PFSK-1 (cell line): Measurements from ENCODE around the gene ARHGAP15.

Source experiments
- FOXP2 ChIP-seq: optimal IDR thresholded peaks from 2 replicates; pipeline ENCODE3; 2011; ENCODE audit warnings: borderline replicate concordance, control low read depth, inconsistent platforms; ENCODE audit not compliant: insufficient read depth; ENCODE audit errors: extremely low read length, extremely low read depth
- POLR2AphosphoS5 ChIP-seq: IDR thresholded peaks from 2 replicates; pipeline ENCODE4 v1.6.1; 2012; ENCODE audit warnings: low read depth, mild to moderate bottlenecking, control low read depth, low read length, moderate library complexity
- SIN3A ChIP-seq: IDR thresholded peaks from 2 replicates; pipeline ENCODE4 v1.6.1; 2012; ENCODE audit warnings: mild to moderate bottlenecking, low read length, moderate library complexity, borderline replicate concordance; ENCODE audit not compliant: insufficient read depth
- TAF1 ChIP-seq: IDR thresholded peaks from 2 replicates; pipeline ENCODE4 v1.6.1; 2012; ENCODE audit warnings: low read length, control low read depth, borderline replicate concordance; ENCODE audit not compliant: insufficient read depth
- TF ChIP-seq, protein P1 (sequence below), 2 experiments: IDR thresholded peaks; 2 replicates each; pipeline versions ENCODE4 v1.6.1 to v1.8.0; 2011 to 2012; ENCODE audit warnings: low read depth in 2 of 2, low read length in 2 of 2, control low read depth in 1 of 2, inconsistent platforms in 1 of 2, mild to moderate bottlenecking in 1 of 2, moderate library complexity in 1 of 2; ENCODE audit not compliant: insufficient read depth in 1 of 2

The ARHGAP15 gene

DNA sequence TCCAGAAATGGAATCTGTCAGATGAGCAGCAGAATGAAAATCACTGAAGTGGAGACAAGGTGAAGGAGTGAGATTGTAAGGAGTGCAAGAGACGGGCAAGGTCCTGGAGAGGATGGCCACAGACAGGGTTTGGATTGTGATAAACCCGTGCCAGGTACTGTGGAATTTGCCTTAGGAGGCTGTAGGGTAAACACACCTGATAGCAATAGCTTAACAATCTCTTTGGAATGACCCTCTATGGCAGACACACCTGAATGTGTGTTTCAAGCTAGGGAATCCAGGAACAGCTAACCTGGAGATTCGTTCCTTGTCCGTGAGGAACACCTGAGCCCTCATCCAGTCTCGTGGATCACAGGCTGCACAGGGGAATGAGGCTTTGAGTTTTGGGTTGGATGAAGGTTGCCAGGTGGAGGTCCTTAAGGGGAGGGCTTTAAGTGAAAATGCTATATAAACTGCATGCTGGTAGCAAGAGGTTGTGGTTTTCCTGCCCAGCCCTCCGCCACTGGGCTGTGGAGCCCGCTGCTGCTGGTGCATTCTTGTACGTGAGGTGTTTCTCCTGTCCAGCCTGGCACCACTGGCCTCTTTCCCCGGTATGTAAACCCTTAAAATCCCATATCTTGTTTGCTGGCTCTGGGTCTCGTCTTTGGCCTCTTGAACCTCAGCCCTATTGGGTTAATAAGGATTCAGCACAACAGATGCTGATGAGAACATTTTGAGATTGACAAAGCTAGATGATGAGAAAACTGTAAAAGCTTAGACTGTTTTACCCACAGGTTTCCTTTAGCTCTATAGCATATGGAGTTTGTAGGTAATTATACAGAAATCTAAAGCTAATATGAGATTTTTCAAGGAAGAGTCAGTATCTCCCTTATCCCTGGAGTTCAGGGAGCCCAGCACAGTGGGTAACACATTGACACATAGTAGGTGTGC is 117.9 kb downstream of the ARHGAP15 start:
- TF ChIP-seq POLR2AphosphoS5 = no peak
- TF ChIP-seq, protein P1, sequence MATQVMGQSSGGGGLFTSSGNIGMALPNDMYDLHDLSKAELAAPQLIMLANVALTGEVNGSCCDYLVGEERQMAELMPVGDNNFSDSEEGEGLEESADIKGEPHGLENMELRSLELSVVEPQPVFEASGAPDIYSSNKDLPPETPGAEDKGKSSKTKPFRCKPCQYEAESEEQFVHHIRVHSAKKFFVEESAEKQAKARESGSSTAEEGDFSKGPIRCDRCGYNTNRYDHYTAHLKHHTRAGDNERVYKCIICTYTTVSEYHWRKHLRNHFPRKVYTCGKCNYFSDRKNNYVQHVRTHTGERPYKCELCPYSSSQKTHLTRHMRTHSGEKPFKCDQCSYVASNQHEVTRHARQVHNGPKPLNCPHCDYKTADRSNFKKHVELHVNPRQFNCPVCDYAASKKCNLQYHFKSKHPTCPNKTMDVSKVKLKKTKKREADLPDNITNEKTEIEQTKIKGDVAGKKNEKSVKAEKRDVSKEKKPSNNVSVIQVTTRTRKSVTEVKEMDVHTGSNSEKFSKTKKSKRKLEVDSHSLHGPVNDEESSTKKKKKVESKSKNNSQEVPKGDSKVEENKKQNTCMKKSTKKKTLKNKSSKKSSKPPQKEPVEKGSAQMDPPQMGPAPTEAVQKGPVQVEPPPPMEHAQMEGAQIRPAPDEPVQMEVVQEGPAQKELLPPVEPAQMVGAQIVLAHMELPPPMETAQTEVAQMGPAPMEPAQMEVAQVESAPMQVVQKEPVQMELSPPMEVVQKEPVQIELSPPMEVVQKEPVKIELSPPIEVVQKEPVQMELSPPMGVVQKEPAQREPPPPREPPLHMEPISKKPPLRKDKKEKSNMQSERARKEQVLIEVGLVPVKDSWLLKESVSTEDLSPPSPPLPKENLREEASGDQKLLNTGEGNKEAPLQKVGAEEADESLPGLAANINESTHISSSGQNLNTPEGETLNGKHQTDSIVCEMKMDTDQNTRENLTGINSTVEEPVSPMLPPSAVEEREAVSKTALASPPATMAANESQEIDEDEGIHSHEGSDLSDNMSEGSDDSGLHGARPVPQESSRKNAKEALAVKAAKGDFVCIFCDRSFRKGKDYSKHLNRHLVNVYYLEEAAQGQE (IDR thresholded peaks at IDR 0.05; ENCODE audit: insufficient read depth in 1 of 2, low read depth in 2 of 2, low read length in 2 of 2) = no peak
- no peak for TF ChIP-seq FOXP2
- no peak for TF ChIP-seq TAF1
- no peak for TF ChIP-seq SIN3A

DNA sequence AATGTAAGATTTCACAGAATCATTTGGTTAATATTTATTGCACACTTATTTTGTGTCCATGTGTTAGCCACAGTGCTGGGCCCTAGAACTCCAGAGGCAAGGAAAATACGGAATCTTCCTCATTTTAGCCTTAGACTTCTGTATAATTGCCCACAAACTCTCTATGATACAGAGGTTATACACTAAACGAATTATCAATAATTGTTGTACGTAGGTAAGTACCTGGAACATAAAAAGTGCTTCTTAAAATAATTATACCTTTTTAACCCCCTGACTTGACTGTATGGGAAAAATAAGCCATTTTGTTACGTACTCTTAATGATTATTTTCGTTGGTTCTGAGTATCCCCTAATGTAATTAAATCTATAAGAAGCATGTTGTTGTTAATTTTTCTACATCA is 119.4 kb downstream of the ARHGAP15 start:
- TF ChIP-seq SIN3A (no peak), TAF1 (no peak), POLR2AphosphoS5 (no peak)

DNA sequence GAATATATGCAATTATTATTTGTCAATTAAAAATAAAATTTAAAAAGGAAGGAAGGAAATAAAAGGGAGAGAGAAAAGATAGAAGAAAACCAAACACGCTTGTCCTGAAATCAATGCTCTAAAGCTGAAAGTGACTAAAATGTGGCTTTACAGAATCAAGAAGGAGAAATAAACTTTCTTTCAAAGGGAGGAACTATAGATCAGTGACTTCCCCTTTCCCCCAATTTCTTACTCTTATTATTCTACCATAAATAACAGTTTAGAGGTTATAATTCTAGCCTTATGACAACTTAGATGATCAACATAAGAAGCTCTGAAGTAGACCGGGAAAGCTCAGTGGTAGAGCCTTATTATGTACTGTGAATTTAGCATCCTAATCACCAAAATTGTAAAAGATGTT is 122.5 kb downstream of the ARHGAP15 start:
- TF ChIP-seq POLR2AphosphoS5 (no peak), FOXP2 (no peak), TAF1 (no peak), SIN3A (no peak)

DNA sequence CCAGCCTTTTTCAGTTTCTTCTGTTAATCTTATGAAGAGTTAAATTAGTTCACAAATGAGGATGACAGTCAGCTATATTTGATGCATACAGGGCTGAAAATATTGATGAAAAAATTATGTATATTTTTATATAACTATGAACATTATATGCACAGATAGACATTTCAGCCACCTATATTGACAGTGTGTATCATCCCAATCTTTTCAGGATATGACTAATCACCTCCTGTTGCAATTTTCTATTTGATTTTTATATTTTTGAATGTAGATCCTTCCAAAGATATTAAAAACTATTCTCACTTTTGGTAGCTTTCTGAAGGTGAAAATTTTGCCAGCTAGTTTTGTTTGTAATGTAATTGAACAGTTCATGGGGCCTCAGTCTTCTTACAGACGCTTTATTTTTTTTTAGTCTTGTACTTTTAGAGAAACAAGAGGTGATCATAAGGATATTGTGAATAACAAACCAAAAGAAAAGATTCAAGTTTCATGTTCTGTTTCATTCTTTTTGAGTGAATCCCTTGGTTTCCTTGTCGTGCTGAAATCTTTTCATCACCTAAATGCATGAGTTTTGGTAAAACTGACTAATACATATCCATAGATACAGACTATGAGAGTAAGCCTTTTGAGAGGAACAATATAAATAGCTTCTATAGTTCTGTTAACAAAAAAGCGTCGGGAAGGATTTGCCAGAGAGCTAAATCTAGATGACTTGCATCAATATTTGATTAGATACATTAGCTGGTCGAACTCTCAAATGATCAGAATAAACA is 123.1 kb downstream of the ARHGAP15 start:
- TF ChIP-seq TAF1 = no peak
- TF ChIP-seq POLR2AphosphoS5 = no peak
- no peak for TF ChIP-seq FOXP2
- TF ChIP-seq SIN3A = no peak
- TF ChIP-seq, protein P1 (IDR thresholded peaks at IDR 0.05; ENCODE audit: insufficient read depth in 1 of 2, low read depth in 2 of 2, low read length in 2 of 2) = no peak

DNA sequence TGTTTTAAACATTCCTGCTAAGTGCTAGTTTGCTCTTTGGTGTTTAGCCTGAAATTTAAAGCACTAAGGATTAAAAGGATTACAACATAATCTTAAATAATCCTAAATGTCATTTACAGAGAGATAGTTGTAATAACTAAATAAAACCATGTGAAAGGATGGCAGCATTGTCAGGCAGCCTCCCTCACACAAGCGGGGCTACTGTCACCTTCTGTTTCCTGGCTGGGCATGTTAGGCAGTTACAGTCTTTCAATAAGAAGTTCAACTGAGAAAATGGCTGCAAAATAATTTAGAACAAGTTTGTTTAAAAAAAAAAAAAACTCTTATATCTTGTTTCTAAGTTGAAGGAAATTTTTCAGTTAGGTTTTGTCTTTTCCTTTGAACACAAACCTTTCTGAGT is 124.9 kb downstream of the ARHGAP15 start:
- TF ChIP-seq SIN3A (no peak), TAF1 (no peak), POLR2AphosphoS5 (no peak), FOXP2 (no peak)
- TF ChIP-seq, protein P1 (IDR thresholded peaks at IDR 0.05; ENCODE audit: insufficient read depth in 1 of 2, low read depth in 2 of 2, low read length in 2 of 2) = no peak

DNA sequence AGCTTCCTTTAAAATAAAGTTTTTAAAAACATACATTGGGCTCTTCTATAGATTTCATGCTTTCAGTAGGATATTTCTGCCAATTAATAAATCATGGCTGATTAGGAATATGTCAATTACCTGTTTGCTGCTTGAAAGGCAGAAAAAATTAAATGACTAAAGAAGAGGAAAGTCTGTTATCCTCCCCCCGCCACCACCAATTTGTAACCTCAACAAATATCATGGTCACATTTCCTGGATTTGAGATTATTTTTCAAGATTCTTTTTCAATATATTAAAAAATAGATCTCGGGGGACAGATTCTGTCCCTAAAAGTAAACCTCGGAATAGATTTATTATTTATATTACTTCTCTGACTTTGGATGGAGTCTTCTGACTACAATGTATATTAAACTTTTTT is 125.9 kb downstream of the ARHGAP15 start:
- TF ChIP-seq TAF1 = no peak
- TF ChIP-seq POLR2AphosphoS5 = no peak
- TF ChIP-seq, protein P1 (IDR thresholded peaks at IDR 0.05; ENCODE audit: insufficient read depth in 1 of 2, low read depth in 2 of 2, low read length in 2 of 2) = no peak
